Tibial nerve (tissue), 3 donors: ENCODE data around the gene PDZD2.

Experiments used
- CTCF ChIP-seq, 5 experiments: fragments of 200-600 bp in 3 of 5; fragments of 450-650 bp in 2 of 5; sonication (generic) in 3 of 5; IDR thresholded peaks; one replicate each; pipeline ENCODE4 v1.5.1; 2016 to 2019; ENCODE audit warnings: antibody characterized with exemption in 5 of 5, mild to moderate bottlenecking in 3 of 5, moderate library complexity in 2 of 5
- POLR2A ChIP-seq, 2 donors: fragments of 450-650 bp; IDR thresholded peaks; one replicate each; pipeline ENCODE4 v1.6.1; 2017; ENCODE audit warnings: antibody characterized with exemption in 2 of 2, mild to moderate bottlenecking in 2 of 2, moderate library complexity in 2 of 2

GRCh38 chr5:31769530-31769929, 130.6 kb downstream of the PDZD2 start:
- TF ChIP-seq CTCF (IDR thresholded peaks at IDR 0.05) (no peak), POLR2A (IDR thresholded peaks at IDR 0.05) (no peak)
